Coronary artery (tissue), 2 donors: ENCODE results near the gene DDRGK1.

ENCODE experiments used
- DNase-seq: peaks from one replicate; pipeline ENCODE4 v3.0.0-alpha.2; 2017; ENCODE audit warnings: low spot score
- H3K27ac ChIP-seq, 2 donors: fragments of 200-600 bp; sonication (generic); one replicate each; pipeline ENCODE4 v1.5.1; 2016 to 2019
- H3K4me3 ChIP-seq: fragments of 200-600 bp; sonication (generic); 2 replicates; pipeline ENCODE4 v1.5.1; 2016; ENCODE audit warnings: mild to moderate bottlenecking, moderate library complexity
- TF ChIP-seq, protein P1 (sequence below): fragments of 200-600 bp; sonication (generic); IDR thresholded peaks from one replicate; pipeline ENCODE4 v1.5.1; 2019; ENCODE audit warnings: antibody characterized with exemption

DDRGK1 gene

DNA sequence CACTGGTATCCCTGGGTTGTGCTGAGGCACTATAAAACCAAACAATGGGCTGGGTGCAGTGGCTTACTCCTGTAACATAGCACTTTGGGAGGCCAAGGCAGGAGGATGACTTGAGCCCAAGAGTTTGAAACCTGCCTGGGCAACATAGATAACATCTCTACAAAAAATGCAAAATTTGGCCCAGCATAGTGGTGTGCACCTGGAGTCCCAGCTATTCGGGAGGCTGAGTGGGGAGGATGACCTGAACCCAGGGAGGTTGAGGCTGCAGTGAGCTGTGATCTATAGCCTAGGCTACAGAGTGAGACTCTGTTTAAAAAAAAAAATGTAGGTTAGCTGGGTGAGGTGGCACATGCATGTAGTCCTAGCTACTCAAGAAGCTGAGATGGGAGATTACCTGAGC is 42.2 kb upstream of the DDRGK1 start:
- H3K4me3 ChIP-seq, result no peak overlapping the region
- TF ChIP-seq, protein P1, sequence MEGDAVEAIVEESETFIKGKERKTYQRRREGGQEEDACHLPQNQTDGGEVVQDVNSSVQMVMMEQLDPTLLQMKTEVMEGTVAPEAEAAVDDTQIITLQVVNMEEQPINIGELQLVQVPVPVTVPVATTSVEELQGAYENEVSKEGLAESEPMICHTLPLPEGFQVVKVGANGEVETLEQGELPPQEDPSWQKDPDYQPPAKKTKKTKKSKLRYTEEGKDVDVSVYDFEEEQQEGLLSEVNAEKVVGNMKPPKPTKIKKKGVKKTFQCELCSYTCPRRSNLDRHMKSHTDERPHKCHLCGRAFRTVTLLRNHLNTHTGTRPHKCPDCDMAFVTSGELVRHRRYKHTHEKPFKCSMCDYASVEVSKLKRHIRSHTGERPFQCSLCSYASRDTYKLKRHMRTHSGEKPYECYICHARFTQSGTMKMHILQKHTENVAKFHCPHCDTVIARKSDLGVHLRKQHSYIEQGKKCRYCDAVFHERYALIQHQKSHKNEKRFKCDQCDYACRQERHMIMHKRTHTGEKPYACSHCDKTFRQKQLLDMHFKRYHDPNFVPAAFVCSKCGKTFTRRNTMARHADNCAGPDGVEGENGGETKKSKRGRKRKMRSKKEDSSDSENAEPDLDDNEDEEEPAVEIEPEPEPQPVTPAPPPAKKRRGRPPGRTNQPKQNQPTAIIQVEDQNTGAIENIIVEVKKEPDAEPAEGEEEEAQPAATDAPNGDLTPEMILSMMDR, result no peak
- DNase-seq, result no peak
- no peak overlapping the region for H3K27ac ChIP-seq

DNA sequence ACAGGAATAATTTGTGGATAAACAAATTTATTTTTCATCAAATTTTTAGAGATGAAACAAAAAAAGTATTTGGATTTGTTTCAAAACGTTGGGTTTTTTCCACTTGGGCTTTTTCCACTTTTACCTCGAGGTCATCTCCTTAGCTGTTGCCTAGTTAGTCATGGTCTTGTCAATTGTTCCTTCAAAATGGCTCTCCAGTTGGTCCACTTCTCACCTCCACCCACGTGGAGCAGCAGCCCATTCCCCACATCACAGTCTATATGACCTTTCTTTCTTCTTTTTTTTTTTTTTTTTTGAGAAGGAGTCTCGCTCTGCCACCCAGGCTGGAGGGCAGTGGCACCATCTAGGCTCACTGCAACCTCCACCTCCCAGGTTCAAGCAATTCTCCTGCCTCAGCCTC is 41.2 kb upstream of the DDRGK1 start:
- TF ChIP-seq, protein P1, result no peak
- H3K4me3 ChIP-seq, result no peak overlapping the region
- no peak overlapping the region for H3K27ac ChIP-seq
- no peak for DNase-seq

DNA sequence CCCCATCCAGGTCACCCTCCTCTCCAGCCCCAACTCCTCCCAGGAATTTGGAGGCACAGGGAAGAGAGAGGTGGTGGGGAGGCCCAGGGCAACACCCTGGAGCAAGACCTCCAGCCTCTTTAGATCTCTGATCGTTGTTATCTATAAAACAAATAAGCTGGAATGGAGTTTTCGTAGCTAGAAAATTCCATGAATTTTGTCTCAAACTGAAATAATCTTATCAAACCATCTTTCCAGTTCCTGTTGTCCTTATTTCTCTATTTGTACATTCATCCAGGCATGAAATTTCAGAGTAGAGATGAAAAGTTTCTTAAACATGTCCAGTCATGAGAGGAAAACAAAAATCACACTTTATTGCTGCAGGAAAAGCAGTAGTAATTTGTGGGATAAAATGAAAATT is 40.7 kb upstream of the DDRGK1 start:
- no peak overlapping the region for H3K27ac ChIP-seq
- TF ChIP-seq, protein P1, result no peak
- DNase-seq, result no peak
- no peak overlapping the region for H3K4me3 ChIP-seq

DNA sequence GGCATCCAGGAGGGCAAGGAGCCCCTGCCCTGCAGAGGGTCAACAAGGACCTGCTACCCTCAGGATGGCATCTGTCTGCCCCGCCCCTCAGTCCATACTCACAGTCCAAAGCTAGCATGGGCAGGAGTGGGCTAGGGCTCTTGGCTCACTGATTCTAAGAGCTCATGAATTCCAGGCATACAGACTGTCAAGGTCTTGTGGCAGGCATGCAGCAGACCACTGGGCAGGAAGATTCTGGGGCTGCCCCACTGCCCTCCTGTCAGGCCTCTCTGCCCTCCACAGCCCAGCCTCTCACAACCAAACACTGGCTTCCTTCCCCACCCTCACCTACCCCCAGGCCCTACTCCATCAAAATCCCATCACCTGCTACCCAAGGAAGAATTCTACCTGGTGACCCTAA is 40.1 kb upstream of the DDRGK1 start:
- H3K27ac ChIP-seq, result no peak overlapping the region
- H3K4me3 ChIP-seq, result no peak overlapping the region
- TF ChIP-seq, protein P1, result no peak
- no peak for DNase-seq

DNA sequence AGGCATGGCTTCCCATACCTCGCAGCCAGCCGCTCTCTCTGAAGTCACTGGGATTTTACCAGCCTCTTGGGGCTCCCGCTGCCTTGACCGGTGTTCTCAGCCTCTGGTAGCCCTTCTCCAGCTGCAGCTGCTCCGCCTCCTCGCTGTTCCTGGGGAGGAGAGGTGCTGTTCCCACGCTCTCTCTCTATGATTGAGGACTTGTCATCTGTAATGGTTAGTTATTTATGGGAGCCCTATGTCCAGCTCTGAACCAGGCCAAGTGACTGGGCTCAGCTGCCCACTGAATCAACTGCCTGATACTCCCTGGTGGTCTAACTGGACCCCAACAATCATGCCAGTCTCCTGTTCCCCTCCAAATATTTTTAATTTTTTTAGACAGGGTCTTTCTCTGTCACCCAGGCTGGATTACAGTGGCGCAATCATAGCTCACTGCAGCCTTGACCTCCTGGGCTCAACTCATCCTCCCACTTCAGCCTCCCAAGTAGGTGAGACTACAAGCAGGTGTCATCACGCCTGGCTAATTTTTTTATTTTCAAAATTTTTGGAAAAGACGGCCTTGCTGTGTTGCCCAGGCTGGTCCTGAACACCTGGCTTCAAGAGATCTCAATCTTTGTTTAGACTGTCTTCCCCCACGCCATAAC is 39.4 kb upstream of the DDRGK1 start:
- Histone ChIP-seq H3K27ac (no peak overlapping the region), H3K4me3 (no peak overlapping the region)
- DNase-seq, result no peak
- TF ChIP-seq, protein P1, result no peak

DNA sequence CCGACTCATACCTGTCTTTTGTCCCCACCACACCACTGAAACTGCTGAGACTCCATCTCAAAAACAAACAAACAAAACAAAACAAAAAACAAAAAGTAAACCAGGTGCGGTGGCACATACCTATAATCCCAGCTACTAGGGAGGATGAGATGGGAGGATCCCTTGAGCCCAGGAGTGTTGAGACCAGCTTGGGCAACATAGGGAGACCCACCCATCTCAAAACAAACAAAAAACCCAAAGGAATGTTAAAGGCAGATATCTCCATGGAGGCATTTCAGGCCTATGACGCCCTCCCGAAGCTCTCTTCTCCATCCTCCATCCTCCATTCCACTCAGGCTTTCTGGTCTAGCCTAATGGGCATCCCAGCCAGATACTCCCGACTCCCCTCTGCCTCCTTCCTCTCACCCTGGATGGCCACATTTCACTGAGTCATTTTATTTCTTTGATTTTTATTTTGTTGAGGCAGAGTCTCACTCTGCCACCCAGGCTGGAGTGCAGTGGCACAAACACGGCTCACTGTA is 37.8 kb upstream of the DDRGK1 start:
- H3K27ac ChIP-seq, result no peak overlapping the region
- TF ChIP-seq, protein P1, result no peak
- no peak for DNase-seq
- H3K4me3 ChIP-seq, result no peak overlapping the region

DNA sequence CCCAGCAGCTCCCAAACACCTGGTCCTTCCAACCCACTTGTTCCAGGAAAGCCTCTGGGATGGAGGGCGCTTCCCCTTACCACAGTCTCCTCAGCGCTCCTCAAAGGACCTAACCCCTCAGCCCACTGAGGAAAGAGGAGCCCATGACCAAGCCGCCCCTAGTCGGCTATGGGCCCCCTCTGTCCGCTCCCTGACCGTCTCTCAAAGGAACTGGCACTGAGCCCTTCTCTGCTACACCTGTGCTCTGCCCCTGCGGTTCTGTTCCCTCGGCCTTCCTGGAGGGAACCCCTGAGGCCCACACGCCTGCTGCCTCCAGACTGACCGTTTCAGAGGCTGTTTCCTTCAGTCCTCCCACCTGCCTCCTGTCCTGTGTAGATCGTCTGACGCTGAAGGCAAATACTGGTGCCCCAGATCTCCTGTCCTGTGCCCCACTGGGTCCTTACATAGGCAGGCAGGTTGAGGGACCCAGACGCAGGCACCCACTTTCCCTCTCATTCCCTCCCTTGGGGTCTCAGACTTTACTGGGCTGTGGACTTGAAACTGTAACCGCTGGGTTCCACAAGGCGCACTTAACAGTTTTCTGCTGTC is 36.4 kb upstream of the DDRGK1 start:
- no peak overlapping the region for H3K4me3 ChIP-seq
- DNase-seq, result no peak
- no peak overlapping the region for H3K27ac ChIP-seq
- TF ChIP-seq, protein P1, result no peak
